VCaP (cell line): ENCODE data around the gene SMARCA2.

ENCODE experiments used
- H3K27ac ChIP-seq: fragments of 450-650 bp; 2 replicates; pipeline ENCODE4 v1.5.1; 2017
- TF ChIP-seq, protein P1 (sequence below): fragments of 450-650 bp; conservative IDR thresholded peaks from 2 replicates; pipeline ENCODE4 v1.5.1; 2017; ENCODE audit warnings: mild to moderate bottlenecking, moderate library complexity

Gene SMARCA2

DNA sequence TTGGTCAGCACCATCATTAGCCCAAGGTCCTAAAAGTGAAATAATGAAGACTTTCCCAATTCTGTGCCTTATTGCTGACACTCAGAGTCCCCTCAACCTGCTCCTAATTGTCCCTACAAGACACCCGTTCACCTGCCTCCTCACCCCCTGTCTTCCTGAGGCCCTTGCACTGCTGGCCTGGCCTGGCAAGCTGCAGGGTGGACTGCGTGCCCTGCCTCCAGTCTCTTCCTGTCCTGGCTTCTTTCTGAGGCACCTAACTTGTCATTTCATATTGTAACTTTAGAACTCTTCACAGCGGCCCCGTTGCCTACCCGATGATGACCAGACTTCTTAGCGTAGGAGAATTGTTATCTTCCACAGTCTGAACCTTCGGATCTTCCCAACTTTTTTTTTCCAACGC is 153.9 kb downstream of the SMARCA2 start:
- no peak overlapping the region for H3K27ac ChIP-seq
- TF ChIP-seq, protein P1, sequence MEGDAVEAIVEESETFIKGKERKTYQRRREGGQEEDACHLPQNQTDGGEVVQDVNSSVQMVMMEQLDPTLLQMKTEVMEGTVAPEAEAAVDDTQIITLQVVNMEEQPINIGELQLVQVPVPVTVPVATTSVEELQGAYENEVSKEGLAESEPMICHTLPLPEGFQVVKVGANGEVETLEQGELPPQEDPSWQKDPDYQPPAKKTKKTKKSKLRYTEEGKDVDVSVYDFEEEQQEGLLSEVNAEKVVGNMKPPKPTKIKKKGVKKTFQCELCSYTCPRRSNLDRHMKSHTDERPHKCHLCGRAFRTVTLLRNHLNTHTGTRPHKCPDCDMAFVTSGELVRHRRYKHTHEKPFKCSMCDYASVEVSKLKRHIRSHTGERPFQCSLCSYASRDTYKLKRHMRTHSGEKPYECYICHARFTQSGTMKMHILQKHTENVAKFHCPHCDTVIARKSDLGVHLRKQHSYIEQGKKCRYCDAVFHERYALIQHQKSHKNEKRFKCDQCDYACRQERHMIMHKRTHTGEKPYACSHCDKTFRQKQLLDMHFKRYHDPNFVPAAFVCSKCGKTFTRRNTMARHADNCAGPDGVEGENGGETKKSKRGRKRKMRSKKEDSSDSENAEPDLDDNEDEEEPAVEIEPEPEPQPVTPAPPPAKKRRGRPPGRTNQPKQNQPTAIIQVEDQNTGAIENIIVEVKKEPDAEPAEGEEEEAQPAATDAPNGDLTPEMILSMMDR, result no peak

DNA sequence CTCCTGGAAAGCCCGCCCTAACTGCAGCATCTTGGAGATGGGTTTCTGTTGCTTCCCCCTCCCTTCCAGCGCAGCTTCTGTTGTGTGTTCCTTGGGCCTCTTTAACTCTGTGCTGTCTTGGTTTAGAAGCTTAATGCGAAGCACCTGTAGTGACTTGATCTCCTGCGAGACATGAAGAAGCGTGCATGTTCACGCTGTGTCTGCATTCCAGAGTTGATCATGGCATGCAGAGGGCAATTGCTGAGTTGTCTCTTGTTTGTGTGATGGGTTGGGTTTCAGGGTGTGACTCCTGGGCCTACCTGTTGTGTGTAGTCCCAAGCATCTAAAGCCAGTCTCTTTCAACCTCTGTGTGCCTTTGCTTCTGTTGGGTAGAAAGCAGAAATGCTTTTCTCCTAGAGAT is 155.6 kb downstream of the SMARCA2 start:
- TF ChIP-seq, protein P1, result no peak
- H3K27ac ChIP-seq, result no peak overlapping the region

DNA sequence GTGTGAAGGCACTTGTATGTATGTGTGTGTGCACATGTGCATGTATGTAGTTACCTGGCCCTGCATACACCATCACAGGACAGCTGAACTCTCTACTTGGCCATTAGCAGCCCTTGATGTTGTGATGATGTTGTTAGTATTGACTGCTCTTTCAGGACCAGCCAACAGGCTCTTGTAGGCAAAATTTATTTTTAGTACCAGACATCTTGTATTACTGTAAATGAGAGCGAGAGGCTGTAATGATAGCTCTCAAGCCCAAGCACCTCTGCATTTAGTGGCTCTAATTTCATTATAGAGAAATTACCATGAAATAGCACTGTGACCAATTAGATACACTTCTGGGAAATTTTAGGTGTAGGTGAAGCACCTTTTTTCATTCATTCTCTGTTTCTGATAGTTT is 158.0 kb downstream of the SMARCA2 start:
- TF ChIP-seq, protein P1, result no peak
- no peak overlapping the region for H3K27ac ChIP-seq

DNA sequence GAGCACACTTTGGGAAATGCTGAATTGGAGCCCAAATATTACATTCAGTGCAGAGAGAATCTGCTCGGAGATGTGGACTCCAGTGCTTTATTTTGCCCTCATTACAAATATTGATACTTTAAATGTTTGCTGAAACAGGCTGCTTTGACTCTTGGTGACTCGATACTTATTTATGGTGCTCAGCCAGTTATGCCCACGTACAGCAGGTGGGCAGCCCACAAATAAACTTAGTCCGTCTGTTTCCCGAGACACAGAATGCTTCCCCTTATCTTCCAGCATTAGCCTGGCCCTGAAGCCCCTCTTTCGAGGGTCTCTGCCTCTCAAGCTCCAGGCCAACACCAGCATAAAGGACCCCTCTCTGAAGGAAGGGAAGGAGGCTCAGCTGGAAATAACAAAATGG is 158.7 kb downstream of the SMARCA2 start:
- TF ChIP-seq, protein P1, result no peak
- no peak overlapping the region for H3K27ac ChIP-seq

DNA sequence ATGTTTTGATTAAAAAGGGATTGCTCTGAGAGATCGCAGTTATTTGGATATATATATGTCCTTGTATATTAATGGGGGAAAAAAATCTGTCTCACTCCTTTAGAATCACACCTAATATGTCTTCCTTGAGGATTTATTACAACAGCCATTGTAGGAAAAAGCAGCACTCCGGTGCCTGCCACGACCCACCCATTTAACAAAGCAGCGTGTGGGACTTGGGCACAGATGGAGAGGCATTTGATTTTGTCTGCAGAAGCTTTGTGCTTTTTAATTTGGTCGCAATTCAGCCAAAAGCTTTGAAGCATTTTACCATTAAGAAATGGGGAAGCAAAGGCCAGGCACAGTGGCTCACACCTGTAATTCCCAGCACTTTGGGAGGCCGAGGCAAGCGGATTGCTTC is 159.2 kb downstream of the SMARCA2 start:
- no peak overlapping the region for H3K27ac ChIP-seq
- TF ChIP-seq, protein P1, result no peak

DNA sequence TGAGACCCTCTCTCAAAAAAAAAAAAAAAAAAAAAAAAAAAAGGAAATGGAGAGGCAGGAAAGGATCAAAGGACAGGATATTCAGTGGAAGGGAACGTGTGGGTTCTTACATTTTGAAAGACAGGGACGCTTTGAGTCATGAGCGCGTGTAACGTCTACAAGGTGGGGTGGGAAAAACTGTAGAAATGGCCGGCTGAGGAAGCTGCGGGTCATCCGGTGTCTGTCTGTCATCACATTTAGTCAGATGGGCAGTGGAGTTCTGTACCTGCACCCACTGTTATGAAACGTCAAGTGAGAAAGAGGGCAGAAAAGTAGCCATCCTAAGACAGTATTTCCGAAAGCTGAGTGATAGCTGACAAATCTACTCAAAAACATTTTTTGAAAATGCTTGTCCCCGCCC is 159.8 kb downstream of the SMARCA2 start:
- TF ChIP-seq, protein P1, result no peak
- no peak overlapping the region for H3K27ac ChIP-seq

DNA sequence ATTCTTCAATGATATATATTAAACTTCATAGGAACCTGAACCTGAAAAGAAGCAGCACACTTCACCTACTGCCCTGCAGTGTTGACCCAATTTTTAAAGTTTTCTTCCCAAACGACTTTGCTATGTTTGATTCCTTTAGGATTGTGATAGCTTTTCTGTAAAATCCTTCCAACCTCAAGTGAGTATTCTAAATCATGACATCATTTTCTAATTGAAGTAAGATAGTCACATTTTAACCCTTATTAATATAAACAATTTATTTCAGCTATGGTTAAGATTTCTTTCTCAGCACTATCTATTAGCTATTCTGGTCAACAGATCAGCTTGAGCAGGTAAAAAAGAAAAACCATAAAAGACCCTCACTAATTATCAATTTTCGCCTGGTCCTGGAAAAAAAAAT is 162.0 kb downstream of the SMARCA2 start:
- TF ChIP-seq, protein P1, result no peak

More for the DNA sequence above, 162.0 kb downstream of the SMARCA2 start:
- H3K27ac ChIP-seq, result no peak overlapping the region
